ENCODE results near the gene SDHAF2.

DNA sequence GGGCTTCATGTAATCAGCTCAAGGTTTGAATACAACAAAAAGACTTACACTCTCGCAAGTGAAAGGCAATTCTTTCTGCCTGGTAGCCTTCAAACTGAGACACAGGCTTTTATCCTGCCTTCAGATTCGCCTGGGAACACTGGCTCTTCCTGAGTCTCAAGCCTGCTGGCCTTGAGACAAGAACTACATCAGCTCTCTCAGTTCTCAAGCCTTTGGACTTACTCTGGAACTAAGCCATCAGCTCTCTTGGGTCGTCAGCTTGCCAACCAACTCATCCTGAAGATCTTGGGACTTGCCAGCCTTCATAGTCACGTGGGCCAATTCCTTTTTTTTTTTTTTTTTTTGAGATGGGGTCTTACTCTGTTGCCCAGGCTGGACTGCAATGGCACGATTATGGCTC is 42.9 kb downstream of the SDHAF2 start:
- no peak for TF ChIP-seq CTCF (IDR thresholded peaks at IDR 0.05)
- TF ChIP-seq POLR2AphosphoS5 (IDR thresholded peaks at IDR 0.05) = peak in 1 of 3 donors; percentile 14
- TF ChIP-seq POLR2A (IDR thresholded peaks at IDR 0.05) = no peak

Data from transverse colon (tissue), 4 donors.